ENCODE results near the gene IFI35.
A peak's percentile ranks its signal among the peaks of the same experiment; 100 is the strongest.
"Not testable (repeated sequence)": the region's sequence is repeated elsewhere in the genome, so short reads cannot be mapped to it uniquely, and the experiment has no call there.

IFI35 gene

DNA sequence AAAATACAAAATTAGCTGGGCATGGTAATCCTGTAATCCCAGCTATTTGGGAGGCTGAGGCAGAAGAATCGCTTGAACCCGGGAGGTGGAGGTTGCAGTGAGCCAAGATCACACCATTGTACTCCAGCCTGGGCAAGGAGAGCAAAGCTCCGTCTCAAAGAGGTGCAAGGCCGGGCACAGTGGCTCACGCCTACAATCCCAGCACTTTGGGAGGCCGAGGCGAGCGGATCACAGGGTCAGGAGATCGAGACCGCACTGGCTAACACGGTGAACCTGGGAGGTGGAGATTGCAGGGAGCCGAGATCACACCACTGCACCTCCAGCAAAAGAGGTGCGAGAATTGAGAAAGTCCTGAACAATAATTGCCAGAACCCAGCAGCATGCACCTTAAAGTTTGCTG, 5.7 kb upstream of the IFI35 start:
- H3K36me3 ChIP-seq (ENCODE audit: control insufficient read depth in 2 of 2, insufficient read depth in 1 of 2, low read length in 2 of 2) = peaks cover 44 to 62% of the 10 kb centered on the region in 2 experiments
- not testable (repeated sequence) for H3K4me3 ChIP-seq (ENCODE audit: low read depth, low read length); H3K9me3 ChIP-seq (ENCODE audit: control insufficient read depth, insufficient read depth, low read depth, low read length)
- 0 out of 2 replicates have a peak, but pooled peaks have one; percentile 35 for TF ChIP-seq ZNF600 (tag by site-specific recombination; IDR thresholded peaks at IDR 0.05)
- CTCF ChIA-PET = interaction anchor here (0.6 to 1.1 kb wide), 2 partner anchors 38 to 105 kb away, joined by 3 to 5 read pairs; no protein-coding TSS in a partner anchor
- peaks cover 12% of the 10 kb centered on the region for H3K4me1 ChIP-seq (ENCODE audit: control insufficient read depth, insufficient read depth, low read length)
- POLR2A ChIA-PET = interaction anchor here (0.9 to 1.5 kb wide), 2 partner anchors 10 to 21 kb away, joined by 4 to 5 read pairs; partner anchors contain the start of gene VAT1
- H3K27ac ChIP-seq (ENCODE audit: extremely low read depth, low read depth, low read length) = peak overlapping the region; percentile 27

- Histone ChIP-seq H3K36me3 (ENCODE audit: control insufficient read depth in 2 of 2, insufficient read depth in 1 of 2, low read length in 2 of 2) (peaks cover 46 to 59% of the 10 kb centered on the region in 2 experiments), H3K4me3 (ENCODE audit: low read depth, low read length) (no peak overlapping the region), H3K9me3 (ENCODE audit: control insufficient read depth, insufficient read depth, low read depth, low read length) (no peaks in the 10 kb centered on the region), H3K27ac (ENCODE audit: extremely low read depth, low read depth, low read length) (no peak overlapping the region), H3K4me1 (ENCODE audit: control insufficient read depth, insufficient read depth, low read length) (peaks cover 7% of the 10 kb centered on the region; the same call in 1 of the 2 replicates)
- CTCF ChIA-PET = no interaction called here
- POLR2A ChIA-PET = interaction anchor here (0.7 to 1.2 kb wide), 3 partner anchors 21 to 156 kb away, joined by 3 to 5 read pairs (median 5); no protein-coding TSS in a partner anchor
- TF ChIP-seq PRDM10 (tag by site-specific recombination; IDR thresholded peaks at IDR 0.05) (peak; percentile 91), SP7 (tag by site-specific recombination; IDR thresholded peaks at IDR 0.05) (peak; percentile 64; the same call in 1 of the 2 replicates), ZNF146 (tag by site-specific recombination; IDR thresholded peaks at IDR 0.05) (no peak), ZNF248 (tag by site-specific recombination; IDR thresholded peaks at IDR 0.05) (no peak), ZNF707 (tag by site-specific recombination; IDR thresholded peaks at IDR 0.05) (no peak), EGR2 (tag by site-specific recombination; IDR thresholded peaks at IDR 0.05; ENCODE audit: low read depth) (no peak), ZNF530 (tag by site-specific recombination; IDR thresholded peaks at IDR 0.05; ENCODE audit: low read depth) (no peak), ZBTB7A (tag by site-specific recombination; IDR thresholded peaks at IDR 0.05; ENCODE audit: low read depth) (no peak), ZNF174 (tag by site-specific recombination; IDR thresholded peaks at IDR 0.05) (no peak), ZNF138 (tag by site-specific recombination; IDR thresholded peaks at IDR 0.05; ENCODE audit: borderline replicate concordance) (no peak), PRDM6 (tag by site-specific recombination; IDR thresholded peaks at IDR 0.05) (no peak), ZNF292 (tag by site-specific recombination; IDR thresholded peaks at IDR 0.05; ENCODE audit: borderline replicate concordance, low read depth) (no peak), GFI1B (tag by site-specific recombination; IDR thresholded peaks at IDR 0.05) (no peak), KLF9 (tag by site-specific recombination; IDR thresholded peaks at IDR 0.05; ENCODE audit: low read depth) (peak; percentile 42; the same call in 1 of the 2 replicates), ZNF223 (tag by site-specific recombination; IDR thresholded peaks at IDR 0.05) (no peak), SETDB1 (IDR thresholded peaks at IDR 0.05; ENCODE audit: insufficient read length, low read length) (no peak), ZNF629 (tag by site-specific recombination; IDR thresholded peaks at IDR 0.05) (peak; percentile 16; the same call in 1 of the 2 replicates), ZNF23 (tag by site-specific recombination; IDR thresholded peaks at IDR 0.05; ENCODE audit: borderline replicate concordance) (no peak), BCL11A (tag by site-specific recombination; IDR thresholded peaks at IDR 0.05; ENCODE audit: low read depth) (no peak), ZNF600 (tag by site-specific recombination; IDR thresholded peaks at IDR 0.05) (peak; percentile 62; the same call in 1 of the 2 replicates), ZNF677 (tag by site-specific recombination; IDR thresholded peaks at IDR 0.05) (no peak), ZNF768 (tag by site-specific recombination; IDR thresholded peaks at IDR 0.05) (no peak), YY1 (tag by site-specific recombination; IDR thresholded peaks at IDR 0.05) (no peak)
- TF ChIP-seq, protein P1, sequence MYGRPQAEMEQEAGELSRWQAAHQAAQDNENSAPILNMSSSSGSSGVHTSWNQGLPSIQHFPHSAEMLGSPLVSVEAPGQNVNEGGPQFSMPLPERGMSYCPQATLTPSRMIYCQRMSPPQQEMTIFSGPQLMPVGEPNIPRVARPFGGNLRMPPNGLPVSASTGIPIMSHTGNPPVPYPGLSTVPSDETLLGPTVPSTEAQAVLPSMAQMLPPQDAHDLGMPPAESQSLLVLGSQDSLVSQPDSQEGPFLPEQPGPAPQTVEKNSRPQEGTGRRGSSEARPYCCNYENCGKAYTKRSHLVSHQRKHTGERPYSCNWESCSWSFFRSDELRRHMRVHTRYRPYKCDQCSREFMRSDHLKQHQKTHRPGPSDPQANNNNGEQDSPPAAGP (tag by site-specific recombination; IDR thresholded peaks at IDR 0.05) = no peak
- TF ChIP-seq, protein P2, sequence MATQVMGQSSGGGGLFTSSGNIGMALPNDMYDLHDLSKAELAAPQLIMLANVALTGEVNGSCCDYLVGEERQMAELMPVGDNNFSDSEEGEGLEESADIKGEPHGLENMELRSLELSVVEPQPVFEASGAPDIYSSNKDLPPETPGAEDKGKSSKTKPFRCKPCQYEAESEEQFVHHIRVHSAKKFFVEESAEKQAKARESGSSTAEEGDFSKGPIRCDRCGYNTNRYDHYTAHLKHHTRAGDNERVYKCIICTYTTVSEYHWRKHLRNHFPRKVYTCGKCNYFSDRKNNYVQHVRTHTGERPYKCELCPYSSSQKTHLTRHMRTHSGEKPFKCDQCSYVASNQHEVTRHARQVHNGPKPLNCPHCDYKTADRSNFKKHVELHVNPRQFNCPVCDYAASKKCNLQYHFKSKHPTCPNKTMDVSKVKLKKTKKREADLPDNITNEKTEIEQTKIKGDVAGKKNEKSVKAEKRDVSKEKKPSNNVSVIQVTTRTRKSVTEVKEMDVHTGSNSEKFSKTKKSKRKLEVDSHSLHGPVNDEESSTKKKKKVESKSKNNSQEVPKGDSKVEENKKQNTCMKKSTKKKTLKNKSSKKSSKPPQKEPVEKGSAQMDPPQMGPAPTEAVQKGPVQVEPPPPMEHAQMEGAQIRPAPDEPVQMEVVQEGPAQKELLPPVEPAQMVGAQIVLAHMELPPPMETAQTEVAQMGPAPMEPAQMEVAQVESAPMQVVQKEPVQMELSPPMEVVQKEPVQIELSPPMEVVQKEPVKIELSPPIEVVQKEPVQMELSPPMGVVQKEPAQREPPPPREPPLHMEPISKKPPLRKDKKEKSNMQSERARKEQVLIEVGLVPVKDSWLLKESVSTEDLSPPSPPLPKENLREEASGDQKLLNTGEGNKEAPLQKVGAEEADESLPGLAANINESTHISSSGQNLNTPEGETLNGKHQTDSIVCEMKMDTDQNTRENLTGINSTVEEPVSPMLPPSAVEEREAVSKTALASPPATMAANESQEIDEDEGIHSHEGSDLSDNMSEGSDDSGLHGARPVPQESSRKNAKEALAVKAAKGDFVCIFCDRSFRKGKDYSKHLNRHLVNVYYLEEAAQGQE (tag by site-specific recombination; IDR thresholded peaks at IDR 0.05) = no peak
These were observed 2.9 kb upstream of the IFI35 start for GRCh38 chr17:43003542-43004172.

Data from HEK293 (cell line).